Activated naive CD8-positive, alpha-beta T cell treated with anti-CD3 and anti-CD28 coated beads, Interleukin-2, amount 50 U/mL, for 24 hours (primary cell): ENCODE results near the gene MYO3B.
"Not testable (repeated sequence)": the region's sequence is repeated elsewhere in the genome, so short reads cannot be mapped to it uniquely, and the experiment has no call there.

Experiments
- ATAC-seq: fragments of 150-1000 bp; cut with Tn5 transposase; one replicate; pipeline ENCODE4 v1.10.0; 2021
- DNase-seq: peaks from one replicate; pipeline ENCODE4 v3.0.0; 2021
- H3K27ac Mint-ChIP-seq: one replicate; pipeline ENCODE4 v1.8.0; 2021; ENCODE audit warnings: mild to moderate bottlenecking, mixed read lengths
- H3K27me3 Mint-ChIP-seq: one replicate; pipeline ENCODE4 v1.8.0; 2021; ENCODE audit warnings: mixed read lengths
- H3K36me3 Mint-ChIP-seq: one replicate; pipeline ENCODE4 v1.8.0; 2021; ENCODE audit warnings: low read depth, mixed read lengths
- H3K4me1 Mint-ChIP-seq: one replicate; pipeline ENCODE4 v1.8.0; 2021; ENCODE audit warnings: mixed read lengths
- H3K4me3 Mint-ChIP-seq: one replicate; pipeline ENCODE4 v1.8.0; 2021; ENCODE audit warnings: mild to moderate bottlenecking, moderate library complexity, mixed read lengths
- H3K9me3 Mint-ChIP-seq: one replicate; pipeline ENCODE4 v1.8.0; 2021; ENCODE audit warnings: mixed read lengths

MYO3B gene

DNA sequence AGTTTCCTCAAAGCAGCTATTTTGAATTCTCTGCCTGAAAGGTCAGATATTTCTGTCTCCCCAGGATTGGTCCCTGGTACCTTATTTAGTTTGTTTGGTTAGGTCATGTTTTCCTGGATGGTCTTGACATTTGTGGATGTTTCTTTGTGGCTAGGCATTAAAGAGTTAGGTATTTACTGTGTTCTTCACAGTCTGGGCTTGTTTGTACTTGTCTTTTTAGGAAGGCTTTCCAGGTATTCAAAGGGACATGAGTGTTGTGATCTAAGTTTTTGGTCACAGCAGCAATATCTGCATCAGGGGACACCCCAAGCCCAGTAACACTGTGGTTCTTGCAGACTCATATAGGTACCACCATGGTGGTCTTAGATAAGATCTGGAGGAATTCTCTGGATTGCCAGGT lies 11.8 kb downstream of the MYO3B start:
- H3K36me3 Mint-ChIP-seq, result no peaks in the 10 kb centered on the region
- no peak overlapping the region for H3K4me3 Mint-ChIP-seq
- no peak for DNase-seq
- ATAC-seq, result no peak
- H3K4me1 Mint-ChIP-seq, result no peaks in the 10 kb centered on the region
- peaks cover 10% of the 10 kb centered on the region for H3K27me3 Mint-ChIP-seq
- peaks cover 44% of the 10 kb centered on the region for H3K9me3 Mint-ChIP-seq
- no peak overlapping the region for H3K27ac Mint-ChIP-seq

DNA sequence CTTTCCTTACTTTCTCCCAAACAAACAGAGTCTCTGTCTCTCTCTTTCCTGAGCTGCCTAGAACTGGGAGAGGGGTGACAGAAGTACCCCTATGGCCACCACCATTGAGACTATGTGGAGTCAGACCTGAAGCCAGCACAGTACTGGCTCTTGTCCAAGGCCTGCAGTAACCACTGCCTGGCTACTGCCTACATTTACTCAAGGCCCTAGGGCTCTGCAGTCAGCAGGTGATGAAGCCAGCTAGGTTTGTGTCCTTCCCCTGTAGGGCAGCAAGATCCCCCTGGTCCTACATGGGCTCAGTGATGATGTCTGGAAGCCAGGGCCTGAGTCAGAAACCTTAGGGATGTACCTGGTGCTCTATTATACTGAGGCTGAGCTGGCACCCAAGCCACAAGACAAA lies 12.2 kb downstream of the MYO3B start:
- H3K4me1 Mint-ChIP-seq, result no peaks in the 10 kb centered on the region
- peaks cover 40% of the 10 kb centered on the region for H3K9me3 Mint-ChIP-seq
- no peak overlapping the region for H3K27ac Mint-ChIP-seq
- H3K36me3 Mint-ChIP-seq, result no peaks in the 10 kb centered on the region
- H3K4me3 Mint-ChIP-seq, result no peak overlapping the region
- ATAC-seq (no peak), DNase-seq (no peak)
- H3K27me3 Mint-ChIP-seq, result peaks cover 8% of the 10 kb centered on the region

GRCh38 chr2:170191166-170191866 lies 13.4 kb downstream of the MYO3B start:
- H3K36me3 Mint-ChIP-seq, result no peaks in the 10 kb centered on the region
- DNase-seq, result no peak
- H3K9me3 Mint-ChIP-seq, result peaks cover 30% of the 10 kb centered on the region
- H3K4me3 Mint-ChIP-seq, result no peak overlapping the region
- H3K27ac Mint-ChIP-seq, result no peak overlapping the region
- peaks cover 14% of the 10 kb centered on the region for H3K27me3 Mint-ChIP-seq
- H3K4me1 Mint-ChIP-seq, result no peaks in the 10 kb centered on the region
- ATAC-seq, result no peak

- DNase-seq (no peak), ATAC-seq (no peak)
- no peak overlapping the region for H3K4me3 Mint-ChIP-seq
- no peaks in the 10 kb centered on the region for H3K9me3 Mint-ChIP-seq
- no peak overlapping the region for H3K27ac Mint-ChIP-seq
- no peaks in the 10 kb centered on the region for H3K36me3 Mint-ChIP-seq
- peaks cover 11% of the 10 kb centered on the region for H3K27me3 Mint-ChIP-seq
- no peaks in the 10 kb centered on the region for H3K4me1 Mint-ChIP-seq
Observed at GRCh38 chr2:170196963-170197362, 19.0 kb downstream of the MYO3B start.

DNA sequence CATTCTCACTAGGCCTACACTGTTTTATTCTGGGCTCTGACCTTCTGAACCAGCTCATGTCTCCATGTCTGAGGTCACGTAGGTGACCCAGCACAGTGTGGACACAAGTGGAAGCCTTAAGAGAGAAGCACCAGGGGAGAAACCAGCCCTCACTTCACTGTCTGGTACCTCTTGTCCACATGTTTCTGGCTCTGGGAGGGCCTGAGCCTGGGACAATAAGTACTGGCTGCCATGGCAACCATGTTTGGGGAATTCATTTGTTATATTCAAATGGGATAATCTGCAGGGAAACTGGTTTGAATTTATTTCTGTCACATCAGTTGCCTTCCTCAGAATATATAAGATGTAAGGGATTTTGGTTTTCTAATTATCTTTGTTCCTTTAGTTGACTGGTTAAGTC lies 23.3 kb downstream of the MYO3B start:
- Mint-ChIP-seq H3K36me3 (no peaks in the 10 kb centered on the region), H3K27me3 (peaks cover 10% of the 10 kb centered on the region), H3K4me3 (no peak overlapping the region), H3K27ac (no peak overlapping the region), H3K9me3 (no peaks in the 10 kb centered on the region), H3K4me1 (no peaks in the 10 kb centered on the region)
- ATAC-seq (no peak), DNase-seq (no peak)

- Mint-ChIP-seq H3K9me3 (no peaks in the 10 kb centered on the region), H3K4me3 (no peak overlapping the region), H3K36me3 (no peaks in the 10 kb centered on the region), H3K27me3 (peaks cover 10% of the 10 kb centered on the region), H3K27ac (no peak overlapping the region), H3K4me1 (no peaks in the 10 kb centered on the region)
- ATAC-seq (no peak), DNase-seq (no peak)
Observed at GRCh38 chr2:170201734-170202393, 23.9 kb downstream of the MYO3B start.

- no peak overlapping the region for H3K27ac Mint-ChIP-seq
- H3K4me3 Mint-ChIP-seq, result no peak overlapping the region
- DNase-seq (no peak), ATAC-seq (no peak)
- no peaks in the 10 kb centered on the region for H3K36me3 Mint-ChIP-seq
- no peaks in the 10 kb centered on the region for H3K9me3 Mint-ChIP-seq
- H3K27me3 Mint-ChIP-seq, result peaks cover 7% of the 10 kb centered on the region
- no peaks in the 10 kb centered on the region for H3K4me1 Mint-ChIP-seq
Observed at GRCh38 chr2:170202437-170202836, 24.5 kb downstream of the MYO3B start.

GRCh38 chr2:170204298-170204951 lies 26.5 kb downstream of the MYO3B start:
- H3K4me1 Mint-ChIP-seq, result no peaks in the 10 kb centered on the region
- DNase-seq, result no peak
- H3K9me3 Mint-ChIP-seq, result no peaks in the 10 kb centered on the region
- peaks cover 4% of the 10 kb centered on the region for H3K27me3 Mint-ChIP-seq
- H3K27ac Mint-ChIP-seq, result no peak overlapping the region
- no peaks in the 10 kb centered on the region for H3K36me3 Mint-ChIP-seq
- H3K4me3 Mint-ChIP-seq, result no peak overlapping the region
- no peak for ATAC-seq

DNA sequence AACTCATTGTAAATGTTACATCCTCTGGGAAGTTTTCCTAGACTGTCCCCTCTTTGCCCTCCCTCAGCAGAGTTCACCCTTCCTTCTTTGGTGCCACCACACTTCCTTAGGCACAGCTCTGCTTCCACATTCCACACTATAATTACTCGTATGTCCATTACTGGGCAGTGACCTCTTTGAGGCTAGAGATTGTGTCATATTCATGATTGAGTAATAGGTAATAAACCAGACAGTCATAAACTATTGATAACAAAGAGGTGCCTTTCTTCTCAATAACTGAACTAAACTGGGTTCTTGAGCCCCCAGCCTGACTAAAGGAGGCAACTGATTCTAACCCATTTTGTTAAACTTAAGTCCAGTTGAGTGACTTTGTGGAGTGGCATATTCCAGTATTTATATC lies 28.3 kb downstream of the MYO3B start:
- H3K36me3 Mint-ChIP-seq, result no peaks in the 10 kb centered on the region
- no peak overlapping the region for H3K27ac Mint-ChIP-seq
- DNase-seq (no peak), ATAC-seq (no peak)
- H3K4me3 Mint-ChIP-seq, result no peak overlapping the region
- H3K9me3 Mint-ChIP-seq, result no peaks in the 10 kb centered on the region
- H3K27me3 Mint-ChIP-seq, result peaks cover 4% of the 10 kb centered on the region
- no peaks in the 10 kb centered on the region for H3K4me1 Mint-ChIP-seq

DNA sequence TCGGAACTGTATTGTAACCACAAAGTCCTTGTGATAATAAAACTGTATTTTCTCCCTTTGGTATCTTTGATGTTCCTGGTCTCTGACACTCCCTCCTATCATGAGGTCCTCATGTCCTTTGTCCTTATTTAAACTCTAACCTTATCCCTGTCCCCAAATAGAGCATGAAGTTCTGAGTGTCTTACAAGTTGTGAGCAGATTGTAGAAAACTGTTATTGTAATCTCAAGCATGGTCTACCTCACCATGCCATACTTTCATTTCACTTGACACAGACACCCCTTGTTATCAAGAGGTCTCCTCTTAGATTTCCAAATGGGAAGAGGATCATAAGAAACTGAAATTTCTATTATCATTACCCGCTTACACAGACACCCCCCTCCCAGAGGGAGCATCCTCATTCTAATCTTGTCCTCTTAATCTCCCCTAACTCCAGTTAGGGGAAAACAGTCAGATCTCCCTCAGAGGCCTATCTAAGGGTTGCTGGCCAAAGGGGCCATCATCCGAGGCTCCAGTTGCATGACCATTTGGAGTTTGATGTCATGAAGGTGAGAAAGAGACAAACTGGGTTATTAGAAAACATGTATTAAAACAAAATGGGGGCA lies 29.0 kb downstream of the MYO3B start:
- H3K27ac Mint-ChIP-seq, result no peak overlapping the region
- H3K9me3 Mint-ChIP-seq, result no peaks in the 10 kb centered on the region
- ATAC-seq (no peak), DNase-seq (no peak)
- no peaks in the 10 kb centered on the region for H3K4me1 Mint-ChIP-seq
- peaks cover 6% of the 10 kb centered on the region for H3K27me3 Mint-ChIP-seq
- H3K4me3 Mint-ChIP-seq, result no peak overlapping the region
- H3K36me3 Mint-ChIP-seq, result no peaks in the 10 kb centered on the region

GRCh38 chr2:170207901-170208300 lies 30.0 kb downstream of the MYO3B start:
- H3K36me3 Mint-ChIP-seq, result no peaks in the 10 kb centered on the region
- no peak for ATAC-seq
- DNase-seq, result no peak
- peaks cover 6% of the 10 kb centered on the region for H3K27me3 Mint-ChIP-seq
- no peaks in the 10 kb centered on the region for H3K9me3 Mint-ChIP-seq
- no peak overlapping the region for H3K27ac Mint-ChIP-seq
- H3K4me1 Mint-ChIP-seq, result no peaks in the 10 kb centered on the region
- H3K4me3 Mint-ChIP-seq, result no peak overlapping the region

DNA sequence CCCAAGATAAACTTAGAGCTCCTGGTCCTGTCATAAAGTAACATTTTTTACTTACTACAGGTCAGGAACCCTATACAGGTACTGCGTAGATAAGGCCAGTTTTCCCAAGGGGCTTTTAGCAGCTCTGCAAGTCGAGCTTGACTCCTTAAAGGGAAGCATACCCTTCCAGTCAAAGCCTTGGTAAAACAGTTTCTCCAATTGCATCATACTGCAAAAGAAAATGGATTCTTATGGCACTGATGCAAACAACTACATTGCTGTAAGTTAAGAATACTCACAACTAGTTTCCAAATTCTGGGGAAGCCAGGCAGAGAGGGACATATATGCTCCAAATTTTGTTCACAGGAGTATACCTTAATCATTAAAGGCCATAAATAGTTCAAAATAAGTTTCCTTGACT lies 31.0 kb downstream of the MYO3B start:
- Mint-ChIP-seq H3K27me3 (peaks cover 6% of the 10 kb centered on the region), H3K4me1 (peaks cover 2% of the 10 kb centered on the region), H3K4me3 (no peak overlapping the region), H3K9me3 (no peaks in the 10 kb centered on the region), H3K27ac (no peak overlapping the region), H3K36me3 (no peaks in the 10 kb centered on the region)
- no peak for ATAC-seq
- no peak for DNase-seq

GRCh38 chr2:170212625-170213280 lies 34.8 kb downstream of the MYO3B start:
- no peaks in the 10 kb centered on the region for H3K36me3 Mint-ChIP-seq
- H3K27ac Mint-ChIP-seq, result no peak overlapping the region
- ATAC-seq (no peak), DNase-seq (no peak)
- H3K4me3 Mint-ChIP-seq, result no peak overlapping the region
- H3K4me1 Mint-ChIP-seq, result peaks cover 2% of the 10 kb centered on the region
- no peaks in the 10 kb centered on the region for H3K9me3 Mint-ChIP-seq
- H3K27me3 Mint-ChIP-seq, result peaks cover 5% of the 10 kb centered on the region

GRCh38 chr2:170213281-170213625 lies 35.3 kb downstream of the MYO3B start:
- DNase-seq, ATAC-seq, H3K4me3 Mint-ChIP-seq, H3K9me3 Mint-ChIP-seq, H3K36me3 Mint-ChIP-seq, H3K4me1 Mint-ChIP-seq, H3K27me3 Mint-ChIP-seq, H3K27ac Mint-ChIP-seq: not testable (repeated sequence)

DNA sequence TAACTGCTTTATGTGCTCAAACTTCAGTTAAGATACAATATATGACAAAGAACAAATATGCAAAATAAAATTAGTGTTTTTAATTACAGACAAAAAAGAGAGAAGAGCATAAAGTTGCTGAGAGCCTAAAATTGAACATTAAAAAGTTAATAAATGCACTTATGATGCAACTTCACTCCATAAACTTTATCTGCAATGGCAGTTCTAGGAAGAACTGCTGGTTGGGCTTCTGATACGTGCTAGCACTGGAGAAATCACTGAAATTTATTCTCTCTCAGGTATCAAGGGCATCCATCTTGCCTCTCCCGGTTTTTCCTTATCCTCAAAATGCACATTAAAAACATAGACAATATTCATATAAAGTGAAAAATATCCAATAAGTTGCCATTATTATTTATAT lies 35.7 kb downstream of the MYO3B start:
- Mint-ChIP-seq H3K4me1 (peaks cover 2% of the 10 kb centered on the region), H3K4me3 (no peak overlapping the region), H3K9me3 (no peaks in the 10 kb centered on the region), H3K27me3 (peaks cover 5% of the 10 kb centered on the region), H3K27ac (no peak overlapping the region), H3K36me3 (no peaks in the 10 kb centered on the region)
- ATAC-seq, result no peak
- no peak for DNase-seq
